ENCODE data around the gene MMRN2. TPM values are rescaled to one million over a fixed set of nuclear protein-coding genes. Genes with fewer than 3 reads are reported as not detected.
"Not testable (repeated sequence)": the region's sequence is repeated elsewhere in the genome, so short reads cannot be mapped to it uniquely, and the experiment has no call there.

Gene MMRN2
- total RNA-seq, 1 donor from 2014 or later, result 53.1 TPM

- H3K36me3 ChIP-seq, result peaks cover 13% of the 10 kb centered on the region
- H3K27me3 ChIP-seq (ENCODE audit: low read depth), result no peaks in the 10 kb centered on the region
- no peaks in the 10 kb centered on the region for H3K9me3 ChIP-seq
- H3K27ac ChIP-seq, result no peak overlapping the region
- ATAC-seq, result no peak
- no peak for DNase-seq
- no peak overlapping the region for H3K4me3 ChIP-seq
- H3K4me1 ChIP-seq, result no peaks in the 10 kb centered on the region
- intact Hi-C loops (cut with DNase I), result no loop called here
- TF ChIP-seq, protein P1, sequence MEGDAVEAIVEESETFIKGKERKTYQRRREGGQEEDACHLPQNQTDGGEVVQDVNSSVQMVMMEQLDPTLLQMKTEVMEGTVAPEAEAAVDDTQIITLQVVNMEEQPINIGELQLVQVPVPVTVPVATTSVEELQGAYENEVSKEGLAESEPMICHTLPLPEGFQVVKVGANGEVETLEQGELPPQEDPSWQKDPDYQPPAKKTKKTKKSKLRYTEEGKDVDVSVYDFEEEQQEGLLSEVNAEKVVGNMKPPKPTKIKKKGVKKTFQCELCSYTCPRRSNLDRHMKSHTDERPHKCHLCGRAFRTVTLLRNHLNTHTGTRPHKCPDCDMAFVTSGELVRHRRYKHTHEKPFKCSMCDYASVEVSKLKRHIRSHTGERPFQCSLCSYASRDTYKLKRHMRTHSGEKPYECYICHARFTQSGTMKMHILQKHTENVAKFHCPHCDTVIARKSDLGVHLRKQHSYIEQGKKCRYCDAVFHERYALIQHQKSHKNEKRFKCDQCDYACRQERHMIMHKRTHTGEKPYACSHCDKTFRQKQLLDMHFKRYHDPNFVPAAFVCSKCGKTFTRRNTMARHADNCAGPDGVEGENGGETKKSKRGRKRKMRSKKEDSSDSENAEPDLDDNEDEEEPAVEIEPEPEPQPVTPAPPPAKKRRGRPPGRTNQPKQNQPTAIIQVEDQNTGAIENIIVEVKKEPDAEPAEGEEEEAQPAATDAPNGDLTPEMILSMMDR (IDR thresholded peaks at IDR 0.05), result no peak
Observed at GRCh38 chr10:86988520-86988919, 31.1 kb upstream of the MMRN2 start.

- H3K4me1 ChIP-seq, result peaks cover 15% of the 10 kb centered on the region
- DNase-seq; intact Hi-C loops (cut with DNase I): not testable (repeated sequence)
Observed at GRCh38 chr10:86984498-86984897, 27.1 kb upstream of the MMRN2 start.

GRCh38 chr10:86981716-86982115 is 24.3 kb upstream of the MMRN2 start:
- Histone ChIP-seq H3K9me3 (no peaks in the 10 kb centered on the region), H3K4me1 (peaks cover 17% of the 10 kb centered on the region), H3K27me3 (ENCODE audit: low read depth) (no peaks in the 10 kb centered on the region), H3K27ac (no peak overlapping the region), H3K4me3 (no peak overlapping the region), H3K36me3 (no peaks in the 10 kb centered on the region)
- ATAC-seq (no peak), DNase-seq (no peak)
- TF ChIP-seq, protein P1 (IDR thresholded peaks at IDR 0.05), result no peak
- intact Hi-C loops (cut with DNase I), result no loop called here

More at GRCh38 chr10:86984498-86984897, 27.1 kb upstream of the MMRN2 start:
- H3K27me3 ChIP-seq (ENCODE audit: low read depth); ATAC-seq; H3K9me3 ChIP-seq; H3K4me3 ChIP-seq; H3K36me3 ChIP-seq; H3K27ac ChIP-seq: not testable (repeated sequence)

DNA sequence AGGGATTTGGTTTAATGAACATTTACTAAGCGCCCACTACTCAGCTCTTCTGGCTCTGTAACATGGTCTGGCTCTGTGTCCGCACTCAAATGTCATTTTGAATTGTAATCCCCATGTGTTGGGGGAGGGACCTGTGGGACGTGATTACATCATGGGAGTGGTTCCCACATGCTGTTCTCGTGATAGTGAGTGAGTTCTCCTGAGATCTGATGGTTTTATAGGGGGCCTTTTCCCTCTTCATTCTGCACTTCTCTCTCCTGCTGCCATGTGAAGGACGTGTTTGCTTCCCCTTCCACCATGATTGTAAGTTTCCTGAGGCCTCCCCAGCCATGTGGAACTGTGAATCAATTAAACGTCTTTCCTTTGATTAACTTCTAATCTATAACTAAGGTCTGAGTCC is 23.6 kb upstream of the MMRN2 start:
- ATAC-seq; H3K4me3 ChIP-seq; intact Hi-C loops (cut with DNase I); H3K36me3 ChIP-seq; H3K27me3 ChIP-seq (ENCODE audit: low read depth); DNase-seq; H3K27ac ChIP-seq; H3K9me3 ChIP-seq: not testable (repeated sequence)
- H3K4me1 ChIP-seq, result peaks cover 17% of the 10 kb centered on the region

DNA sequence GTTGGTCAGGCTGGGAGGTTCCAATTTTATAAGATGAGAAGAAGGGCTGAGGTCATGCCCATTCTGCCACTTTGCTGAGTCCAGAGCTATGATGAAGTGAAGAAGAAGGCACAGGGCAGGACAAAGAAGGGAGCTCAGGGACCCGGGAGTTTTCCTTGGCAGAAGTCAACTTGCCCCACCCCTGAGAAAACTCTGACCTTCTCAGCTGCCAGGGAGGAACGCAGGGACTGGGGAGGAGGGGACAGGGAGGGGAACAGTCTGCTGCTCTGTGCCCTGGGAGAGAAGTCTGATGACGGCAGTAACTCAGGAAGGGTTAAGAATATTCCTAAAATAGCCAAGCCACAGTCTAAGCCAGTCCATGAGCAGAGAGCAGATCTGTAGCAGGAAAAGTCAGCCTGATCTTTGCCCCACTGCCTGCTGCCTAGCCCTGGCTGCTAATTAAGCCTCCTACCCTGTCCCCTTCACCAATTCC is 22.6 kb upstream of the MMRN2 start:
- Histone ChIP-seq H3K36me3 (no peaks in the 10 kb centered on the region), H3K4me1 (peaks cover 17% of the 10 kb centered on the region), H3K9me3 (no peaks in the 10 kb centered on the region), H3K27ac (peak overlapping the region; percentile 64), H3K27me3 (ENCODE audit: low read depth) (no peaks in the 10 kb centered on the region), H3K4me3 (no peak overlapping the region)
- DNase-seq (no peak), ATAC-seq (peak; percentile 56 to 64)
- intact Hi-C loops (cut with DNase I), result no loop called here
- TF ChIP-seq, protein P1 (IDR thresholded peaks at IDR 0.05), result no peak

GRCh38 chr10:86979296-86979818 is 21.9 kb upstream of the MMRN2 start:
- Histone ChIP-seq H3K4me3 (no peak overlapping the region), H3K27ac (no peak overlapping the region), H3K36me3 (no peaks in the 10 kb centered on the region), H3K9me3 (no peaks in the 10 kb centered on the region), H3K4me1 (peaks cover 17% of the 10 kb centered on the region), H3K27me3 (ENCODE audit: low read depth) (no peaks in the 10 kb centered on the region)
- peak in 1 of 2 donors; percentile 33 for ATAC-seq
- intact Hi-C loops (cut with DNase I), result no loop called here
- TF ChIP-seq, protein P1 (IDR thresholded peaks at IDR 0.05), result no peak
- DNase-seq, result no peak

DNA sequence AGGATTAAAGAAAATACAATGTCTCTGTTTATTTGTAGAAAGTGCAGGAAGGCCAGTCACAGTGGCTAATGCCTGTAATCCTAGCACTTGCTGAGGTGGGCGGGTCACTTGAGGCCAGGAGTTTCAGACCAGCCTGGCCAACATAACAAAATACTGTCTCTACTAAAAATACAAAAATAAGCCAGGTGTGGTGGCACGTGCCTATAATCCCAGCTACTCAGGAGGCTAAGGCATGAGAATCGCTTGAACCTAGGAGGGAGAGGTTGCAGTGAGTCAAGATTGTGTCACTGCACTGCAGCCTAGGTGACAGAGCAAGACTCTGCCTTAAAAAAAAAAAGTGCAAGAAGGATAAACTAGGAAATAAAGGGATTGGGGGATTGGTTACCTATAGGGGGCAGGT is 21.0 kb upstream of the MMRN2 start:
- H3K36me3 ChIP-seq; H3K4me3 ChIP-seq; ATAC-seq; intact Hi-C loops (cut with DNase I); H3K27me3 ChIP-seq (ENCODE audit: low read depth); H3K9me3 ChIP-seq; DNase-seq: not testable (repeated sequence)
- peak overlapping the region; percentile 41 for H3K27ac ChIP-seq
- H3K4me1 ChIP-seq, result peaks cover 17% of the 10 kb centered on the region
